SK-N-SH (cell line): ENCODE results near the gene TFCP2. TPM values are rescaled to one million over a fixed set of nuclear protein-coding genes. Genes with fewer than 3 reads are reported as not detected.

Experiments
- CTCF ChIA-PET: fragments of 300-600, 350-600 bp; formaldehyde crosslinking; extraction: SDS; loops from one replicate; lab custom pipeline; 2021; lab: Yijun Ruan, JAX
- POLR2A ChIA-PET: fragments of 350-600 bp; sonication (Branson Sonifier 250); formaldehyde crosslinking; extraction: SDS; loops from one replicate; lab custom pipeline; 2020; ENCODE audit warnings: antibody characterized with exemption, inconsistent platforms; lab: Yijun Ruan, JAX
- DNase-seq: peaks from one replicate; pipeline ENCODE4 v3.0.0; 2012
- H2AFZ ChIP-seq: fragments of 200-600 bp; sonication (generic); 2 replicates; pipeline ENCODE4 v1.8.1; 2016; ENCODE audit warnings: antibody characterized with exemption, mild to moderate bottlenecking, low read depth
- H3F3A ChIP-seq: fragments of 200-600 bp; sonication (generic); replicated peaks from 2 replicates; pipeline ENCODE3; 2016; ENCODE audit warnings: antibody characterized with exemption, mild to moderate bottlenecking; ENCODE audit not compliant: insufficient read depth
- H3K27ac ChIP-seq, 2 experiments: fragments of 200-500 bp in 1 of 2; fragments of 200-600 bp in 1 of 2; sonication (Bioruptor generic) in 1 of 2; sonication (generic), shearing (Covaris generic) in 1 of 2; 2 replicates each; pipeline versions ENCODE4 v1.5.1 to v1.6.1; 2014 to 2016; ENCODE audit warnings: low read depth in 2 of 2, inconsistent platforms in 1 of 2, low read length in 1 of 2, mild to moderate bottlenecking in 1 of 2, mixed read lengths in 1 of 2
- H3K27me3 ChIP-seq: fragments of 200-600 bp; sonication (generic), shearing (Covaris generic); 2 replicates; pipeline ENCODE4 v1.6.1; 2016; ENCODE audit warnings: mixed run types; ENCODE audit not compliant: insufficient read depth
- H3K36me3 ChIP-seq, 2 experiments: fragments of 200-500 bp in 1 of 2; fragments of 200-600 bp in 1 of 2; sonication (Bioruptor generic) in 1 of 2; sonication (generic) in 1 of 2; replicated peaks in 1 of 2; 2 replicates each; pipeline versions ENCODE3 to v1.5.1; 2014 to 2016; ENCODE audit warnings: low read length in 1 of 2, mild to moderate bottlenecking in 1 of 2; ENCODE audit not compliant: insufficient read depth in 2 of 2, control insufficient read depth in 1 of 2
- H3K4me1 ChIP-seq, 2 experiments: fragments of 200-500 bp in 1 of 2; fragments of 200-600 bp in 1 of 2; sonication (Bioruptor generic) in 1 of 2; sonication (generic), shearing (Covaris generic) in 1 of 2; 2 replicates each; pipeline versions ENCODE4 v1.5.1 to v1.6.1; 2014 to 2016; ENCODE audit warnings: low read depth in 1 of 2, low read length in 1 of 2, mixed run types in 1 of 2; ENCODE audit not compliant: insufficient read depth in 2 of 2, control insufficient read depth in 1 of 2
- H3K4me2 ChIP-seq: fragments of 200-600 bp; sonication (generic), shearing (Covaris generic); 2 replicates; pipeline ENCODE4 v1.6.1; 2017; ENCODE audit warnings: mixed run types
- H3K4me3 ChIP-seq, 2 experiments: fragments of 200-500 bp in 1 of 2; fragments of 200-600 bp in 1 of 2; sonication (Bioruptor generic) in 1 of 2; sonication (generic), shearing (Covaris generic) in 1 of 2; 2 replicates each; pipeline versions ENCODE4 v1.5.1 to v1.8.1; 2014 to 2016; ENCODE audit warnings: low read depth in 2 of 2, inconsistent platforms in 1 of 2, low read length in 1 of 2, mild to moderate bottlenecking in 1 of 2, mixed read lengths in 1 of 2, moderate library complexity in 1 of 2
- H3K79me2 ChIP-seq: fragments of 200-600 bp; sonication (generic); 2 replicates; pipeline ENCODE4 v1.8.1; 2017; ENCODE audit warnings: mild to moderate bottlenecking; ENCODE audit not compliant: insufficient read depth
- H3K9ac ChIP-seq: fragments of 200-600 bp; sonication (generic); 2 replicates; pipeline ENCODE4 v1.6.1; 2017; ENCODE audit warnings: mixed run types
- H3K9me2 ChIP-seq: fragments of 200-600 bp; sonication (generic); 2 replicates; pipeline ENCODE4 v1.6.1; 2017; ENCODE audit warnings: mixed run types
- H3K9me3 ChIP-seq: fragments of 200-600 bp; sonication (generic); 2 replicates; pipeline ENCODE4 v1.6.1; 2017; ENCODE audit warnings: mixed run types, mild to moderate bottlenecking, moderate library complexity
- H4K20me1 ChIP-seq: fragments of 200-600 bp; sonication (generic); 2 replicates; pipeline ENCODE4 v1.6.1; 2017; ENCODE audit warnings: mild to moderate bottlenecking, mixed run types; ENCODE audit not compliant: insufficient read depth
- EP300 ChIP-seq, 2 experiments: IDR thresholded peaks; 2 replicates each; pipeline versions ENCODE4 v1.4.0 to v1.6.1; 2012; ENCODE audit warnings: borderline replicate concordance in 1 of 2, low read depth in 1 of 2, low read length in 1 of 2
- EZH2phosphoT487 ChIP-seq: fragments of 200-600 bp; sonication (generic); IDR thresholded peaks from 2 replicates; pipeline ENCODE4 v1.6.1; 2017; ENCODE audit warnings: low read depth, mixed run types, mild to moderate bottlenecking, antibody characterized with exemption, moderate library complexity, borderline replicate concordance
- FOSL2 ChIP-seq: IDR thresholded peaks from 2 replicates; pipeline ENCODE4 v1.4.0; 2012; ENCODE audit warnings: low read depth, mild to moderate bottlenecking, moderate library complexity, borderline replicate concordance
- FOXJ3 ChIP-seq: sonication (generic); formaldehyde crosslinking; IDR thresholded peaks from 2 replicates; pipeline ENCODE4 v1.5.1; 2020; ENCODE audit warnings: mild to moderate bottlenecking, missing genetic modification reagents
- JUND ChIP-seq: IDR thresholded peaks from 2 replicates; pipeline ENCODE4 v1.4.0; 2012
- MAX ChIP-seq: IDR thresholded peaks from 2 replicates; pipeline ENCODE4 v1.4.0; 2012; ENCODE audit warnings: low read depth
- MXI1 ChIP-seq: IDR thresholded peaks from 2 replicates; pipeline ENCODE4 v1.6.1; 2012; ENCODE audit warnings: mild to moderate bottlenecking, low read depth, low read length, improper control_type of control experiment
- NRF1 ChIP-seq: IDR thresholded peaks from 2 replicates; pipeline ENCODE4 v1.6.1; 2012; ENCODE audit warnings: low read depth, mild to moderate bottlenecking, low read length
- PBX3 ChIP-seq: IDR thresholded peaks from 2 replicates; pipeline ENCODE4; 2012
- POLR2AphosphoS5 ChIP-seq: IDR thresholded peaks from 2 replicates; pipeline ENCODE4 v1.6.1; 2012; ENCODE audit warnings: low read depth, low read length
- RCOR1 ChIP-seq: fragments of 150-350 bp; IDR thresholded peaks from 2 replicates; pipeline ENCODE4 v1.6.1; 2017; ENCODE audit warnings: antibody characterized with exemption, low read length
- TAF1 ChIP-seq: IDR thresholded peaks from 2 replicates; pipeline ENCODE4 v1.6.1; 2012; ENCODE audit warnings: low read depth, mild to moderate bottlenecking, low read length, moderate library complexity, borderline replicate concordance
- USF2 ChIP-seq: fragments of 150-350 bp; IDR thresholded peaks from 2 replicates; pipeline ENCODE4 v1.6.1; 2017; ENCODE audit warnings: antibody characterized with exemption, low read length, low read depth, borderline replicate concordance
- ZBTB33 ChIP-seq: IDR thresholded peaks from 2 replicates; pipeline ENCODE4 v1.4.0; 2012; ENCODE audit warnings: low read depth, borderline replicate concordance
- WGBS: methylation state at CpG from one replicate; pipeline ENCODE4 v1.1.6; 2017; ENCODE audit warnings: low lambda C conversion rate; 5-methylcytosine and 5-hydroxymethylcytosine counted together
- polyA plus RNA-seq, 3 experiments: library from polyadenylated mRNA; depleted of rRNA; stranded (reverse); fragments of >200 nt; gene quantifications; 2 replicates each; pipeline ENCODE4 v1.2.3, GENCODE V29; 2012

TFCP2 gene
- polyA plus RNA-seq, 1 of the 3 experiments (the other 2 are of a cell fraction), result 18.1 TPM

GRCh38 chr12:51067229-51067628, 105.7 kb downstream of the TFCP2 start:
- DNase-seq, result no peak
- WGBS, result 98% methylated on average over 4 of the region's 4 CpGs
- ChIA-PET POLR2A (no interaction called here), CTCF (interaction anchor here (1.1 kb wide), 1 partner anchor 20 kb away, joined by 3 read pairs; no protein-coding TSS in a partner anchor)
- Histone ChIP-seq H3K4me2 (no peak overlapping the region), H2AFZ (no peak overlapping the region), H3F3A (peaks cover 8% of the 10 kb centered on the region), H3K9me3 (no peaks in the 10 kb centered on the region), H3K9me2 (no peaks in the 10 kb centered on the region), H4K20me1 (0 out of 2 replicates have a peak, but pooled peaks cover 4% of the 10 kb centered on the region), H3K27me3 (no peaks in the 10 kb centered on the region), H3K36me3 (peaks cover 64 to 68% of the 10 kb centered on the region in 2 experiments), H3K79me2 (peaks cover 4% of the 10 kb centered on the region; the same call in 1 of the 2 replicates), H3K9ac (no peak overlapping the region), H3K4me1 (no peaks in the 10 kb centered on the region), H3K27ac (no peak overlapping the region), H3K4me3 (no peak overlapping the region)
- TF ChIP-seq TAF1 (no peak), ZBTB33 (no peak)

- no peak for DNase-seq
- no peak overlapping the region for H2AFZ ChIP-seq
- 94% methylated on average over 5 of the region's 5 CpGs for WGBS
- H3K9me2 ChIP-seq, result no peaks in the 10 kb centered on the region
- peaks cover 20% of the 10 kb centered on the region for H3F3A ChIP-seq
- no peaks in the 10 kb centered on the region for H3K27me3 ChIP-seq
- H3K79me2 ChIP-seq, result peaks cover 4% of the 10 kb centered on the region; the same call in 1 of the 2 replicates
- TF ChIP-seq POLR2AphosphoS5 (no peak), JUND (no peak), FOXJ3 (no peak), TAF1 (no peak), RCOR1 (no peak), USF2 (no peak), FOSL2 (no peak), MXI1 (no peak), PBX3 (no peak), NRF1 (no peak), EP300 (IDR thresholded peaks at IDR 0.05; ENCODE audit: borderline replicate concordance in 1 of 2, low read depth in 1 of 2, low read length in 1 of 2) (no peak), MAX (no peak), EZH2phosphoT487 (no peak)
- H3K36me3 ChIP-seq, result peaks cover 66 to 69% of the 10 kb centered on the region in 2 experiments
- no peak overlapping the region for H3K9ac ChIP-seq
- CTCF ChIA-PET, result no interaction called here
- H4K20me1 ChIP-seq, result 0 out of 2 replicates have a peak, but pooled peaks cover 4% of the 10 kb centered on the region
- H3K4me1 ChIP-seq, result no peaks in the 10 kb centered on the region
- no peaks in the 10 kb centered on the region for H3K9me3 ChIP-seq
- no peak overlapping the region for H3K27ac ChIP-seq
- H3K4me2 ChIP-seq, result no peak overlapping the region
- no peak overlapping the region for H3K4me3 ChIP-seq
- POLR2A ChIA-PET, result no interaction called here
These were observed 107.4 kb downstream of the TFCP2 start for GRCh38 chr12:51065530-51065929.
